ENCODE results near the gene WDHD1.
A peak's percentile ranks its signal among the peaks of the same experiment; 100 is the strongest.
"Not testable (repeated sequence)": the region's sequence is repeated elsewhere in the genome, so short reads cannot be mapped to it uniquely, and the experiment has no call there.

WDHD1 gene, protein sequence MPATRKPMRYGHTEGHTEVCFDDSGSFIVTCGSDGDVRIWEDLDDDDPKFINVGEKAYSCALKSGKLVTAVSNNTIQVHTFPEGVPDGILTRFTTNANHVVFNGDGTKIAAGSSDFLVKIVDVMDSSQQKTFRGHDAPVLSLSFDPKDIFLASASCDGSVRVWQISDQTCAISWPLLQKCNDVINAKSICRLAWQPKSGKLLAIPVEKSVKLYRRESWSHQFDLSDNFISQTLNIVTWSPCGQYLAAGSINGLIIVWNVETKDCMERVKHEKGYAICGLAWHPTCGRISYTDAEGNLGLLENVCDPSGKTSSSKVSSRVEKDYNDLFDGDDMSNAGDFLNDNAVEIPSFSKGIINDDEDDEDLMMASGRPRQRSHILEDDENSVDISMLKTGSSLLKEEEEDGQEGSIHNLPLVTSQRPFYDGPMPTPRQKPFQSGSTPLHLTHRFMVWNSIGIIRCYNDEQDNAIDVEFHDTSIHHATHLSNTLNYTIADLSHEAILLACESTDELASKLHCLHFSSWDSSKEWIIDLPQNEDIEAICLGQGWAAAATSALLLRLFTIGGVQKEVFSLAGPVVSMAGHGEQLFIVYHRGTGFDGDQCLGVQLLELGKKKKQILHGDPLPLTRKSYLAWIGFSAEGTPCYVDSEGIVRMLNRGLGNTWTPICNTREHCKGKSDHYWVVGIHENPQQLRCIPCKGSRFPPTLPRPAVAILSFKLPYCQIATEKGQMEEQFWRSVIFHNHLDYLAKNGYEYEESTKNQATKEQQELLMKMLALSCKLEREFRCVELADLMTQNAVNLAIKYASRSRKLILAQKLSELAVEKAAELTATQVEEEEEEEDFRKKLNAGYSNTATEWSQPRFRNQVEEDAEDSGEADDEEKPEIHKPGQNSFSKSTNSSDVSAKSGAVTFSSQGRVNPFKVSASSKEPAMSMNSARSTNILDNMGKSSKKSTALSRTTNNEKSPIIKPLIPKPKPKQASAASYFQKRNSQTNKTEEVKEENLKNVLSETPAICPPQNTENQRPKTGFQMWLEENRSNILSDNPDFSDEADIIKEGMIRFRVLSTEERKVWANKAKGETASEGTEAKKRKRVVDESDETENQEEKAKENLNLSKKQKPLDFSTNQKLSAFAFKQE

GRCh38 chr14:55026793-55027561 lies at the start of gene WDHD1, which contains the start of gene SOCS4:
WDHD1 (minus strand) TSS chr14:55027099; CDS start chr14:55026787, 312 bp downstream.
SOCS4 (plus strand) TSS chr14:55027236; CDS start chr14:55043042, 15,806 bp downstream.
- Mint-ChIP-seq H3K36me3 (peaks cover 50% of the 10 kb centered on the region), H3K4me3 (peak within 1 kb of the TSS; percentile 86), H3K27ac (peak within 1 kb of the TSS; percentile 97), H3K4me1 (peaks cover 31% of the 10 kb centered on the region), H3K9me3 (no peaks in the 10 kb centered on the region)
- DNase-seq (ENCODE audit: low spot score in 2 of 2) (peak; percentile 99), ATAC-seq (peak; percentile 93)

- ATAC-seq (peak; percentile 24), DNase-seq (ENCODE audit: low spot score in 2 of 2) (no peak)
- Mint-ChIP-seq H3K27ac (peak overlapping the region; percentile 84), H3K4me1 (peaks cover 41% of the 10 kb centered on the region), H3K9me3 (no peaks in the 10 kb centered on the region), H3K4me3 (peak overlapping the region; percentile 58), H3K36me3 (peaks cover 7% of the 10 kb centered on the region)
Measured at GRCh38 chr14:55075628-55076175, 48.8 kb upstream of the WDHD1 start.

GRCh38 chr14:55074662-55075061 lies 47.8 kb upstream of the WDHD1 start:
- Mint-ChIP-seq H3K4me1 (peaks cover 42% of the 10 kb centered on the region), H3K36me3 (peaks cover 7% of the 10 kb centered on the region), H3K27ac (peak overlapping the region; percentile 84), H3K4me3 (peak overlapping the region; percentile 58), H3K9me3 (no peaks in the 10 kb centered on the region)
- no peak for DNase-seq (ENCODE audit: low spot score in 2 of 2)
- ATAC-seq = peak; percentile 38

GRCh38 chr14:55073856-55074255 lies 47.0 kb upstream of the WDHD1 start:
- H3K27ac Mint-ChIP-seq = peak overlapping the region; percentile 84
- DNase-seq (ENCODE audit: low spot score in 2 of 2) (no peak), ATAC-seq (no peak)
- peaks cover 42% of the 10 kb centered on the region for H3K4me1 Mint-ChIP-seq
- no peaks in the 10 kb centered on the region for H3K9me3 Mint-ChIP-seq
- peaks cover 7% of the 10 kb centered on the region for H3K36me3 Mint-ChIP-seq
- H3K4me3 Mint-ChIP-seq = no peak overlapping the region

DNA sequence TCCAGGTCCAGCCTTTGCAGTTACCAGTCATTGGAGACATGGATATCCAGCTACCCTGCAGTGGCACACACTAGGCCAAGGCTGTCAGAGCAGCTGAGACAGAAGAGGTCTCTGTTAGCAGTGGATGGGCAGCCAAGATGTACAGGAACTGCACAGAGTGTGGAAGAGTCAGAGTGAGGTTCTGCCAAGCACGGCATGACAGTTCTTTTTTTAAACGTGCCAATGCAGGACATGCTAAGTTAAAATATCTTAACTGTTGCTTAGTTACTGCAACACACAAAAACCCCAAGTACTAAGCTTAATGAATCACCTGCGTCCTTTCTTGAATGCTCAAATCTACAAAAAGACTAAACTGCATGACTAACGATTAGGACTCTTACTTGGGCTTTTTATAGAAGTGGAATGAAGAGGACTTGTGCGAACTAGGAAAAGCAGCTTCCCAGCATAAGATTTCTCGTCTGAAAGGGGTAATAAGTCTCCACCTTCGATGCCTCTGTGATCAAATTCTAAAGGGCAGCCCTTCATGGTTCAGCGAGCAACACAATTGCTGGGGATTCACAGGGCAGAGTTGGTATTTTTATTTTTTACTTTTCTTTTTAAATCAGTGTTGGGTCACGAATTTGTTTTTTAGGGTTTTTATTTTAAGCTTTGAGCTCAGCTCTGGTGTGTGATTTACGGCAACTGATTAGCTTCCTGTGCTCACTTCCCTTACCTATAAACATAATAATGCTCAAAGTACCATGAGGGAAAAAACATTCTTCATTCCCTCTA lies 45.2 kb upstream of the WDHD1 start:
- peak overlapping the region; percentile 88 for H3K27ac Mint-ChIP-seq
- DNase-seq (ENCODE audit: low spot score in 2 of 2) = peak in 1 of 2 donors; percentile 56
- ATAC-seq = peak; percentile 92
- H3K4me3 Mint-ChIP-seq = peak overlapping the region; percentile 26
- peaks cover 20% of the 10 kb centered on the region for H3K36me3 Mint-ChIP-seq
- peaks cover 42% of the 10 kb centered on the region for H3K4me1 Mint-ChIP-seq
- H3K9me3 Mint-ChIP-seq = no peaks in the 10 kb centered on the region

DNA sequence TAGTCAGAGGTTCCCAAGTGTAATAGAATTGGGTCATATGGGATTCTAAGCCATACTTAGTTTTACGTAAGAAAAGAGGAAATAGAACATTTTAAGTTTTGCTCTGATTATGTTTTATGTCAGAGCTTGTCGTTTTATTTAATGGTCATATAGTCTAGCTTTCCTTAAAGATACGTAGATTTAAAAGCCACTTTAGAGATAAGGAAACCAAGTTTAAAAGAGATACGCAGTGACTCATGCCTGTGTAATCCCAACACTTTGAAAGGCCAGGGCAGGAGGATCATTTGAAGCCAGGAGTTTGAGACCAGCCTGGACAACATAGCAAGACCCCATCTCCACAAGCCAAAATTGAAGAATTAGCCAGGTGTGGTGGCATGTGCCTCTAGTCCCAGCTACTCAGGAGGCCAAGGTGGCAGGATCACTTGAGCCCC lies 44.1 kb upstream of the WDHD1 start:
- Mint-ChIP-seq H3K36me3 (peaks cover 31% of the 10 kb centered on the region), H3K9me3 (no peaks in the 10 kb centered on the region), H3K27ac (peak overlapping the region; percentile 88), H3K4me3 (no peak overlapping the region), H3K4me1 (peaks cover 39% of the 10 kb centered on the region)
- ATAC-seq (no peak), DNase-seq (ENCODE audit: low spot score in 2 of 2) (no peak)

DNA sequence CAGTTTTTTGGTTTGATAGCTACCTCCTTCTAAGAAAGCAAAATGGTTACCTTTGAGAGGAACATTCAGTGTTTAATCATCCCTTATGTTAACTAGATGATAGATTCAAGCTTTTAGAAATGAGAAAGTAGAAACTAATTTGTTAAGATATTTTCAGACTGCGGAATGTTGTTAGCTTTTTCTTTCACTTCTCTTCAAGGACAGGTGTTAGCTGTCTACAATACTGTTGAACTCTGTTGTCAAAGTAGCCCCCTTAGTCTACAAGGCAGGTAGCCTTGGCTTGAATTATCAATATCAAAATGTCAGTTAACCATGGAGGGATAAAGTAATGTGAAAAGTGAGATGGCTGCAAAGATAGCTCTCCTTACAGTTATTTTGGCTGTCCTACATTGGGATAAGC lies 39.3 kb upstream of the WDHD1 start:
- ATAC-seq (no peak), DNase-seq (ENCODE audit: low spot score in 2 of 2) (no peak)
- no peak overlapping the region for H3K4me3 Mint-ChIP-seq
- H3K27ac Mint-ChIP-seq = no peak overlapping the region
- peaks cover 71% of the 10 kb centered on the region for H3K36me3 Mint-ChIP-seq
- H3K4me1 Mint-ChIP-seq = peaks cover 20% of the 10 kb centered on the region
- no peaks in the 10 kb centered on the region for H3K9me3 Mint-ChIP-seq

DNA sequence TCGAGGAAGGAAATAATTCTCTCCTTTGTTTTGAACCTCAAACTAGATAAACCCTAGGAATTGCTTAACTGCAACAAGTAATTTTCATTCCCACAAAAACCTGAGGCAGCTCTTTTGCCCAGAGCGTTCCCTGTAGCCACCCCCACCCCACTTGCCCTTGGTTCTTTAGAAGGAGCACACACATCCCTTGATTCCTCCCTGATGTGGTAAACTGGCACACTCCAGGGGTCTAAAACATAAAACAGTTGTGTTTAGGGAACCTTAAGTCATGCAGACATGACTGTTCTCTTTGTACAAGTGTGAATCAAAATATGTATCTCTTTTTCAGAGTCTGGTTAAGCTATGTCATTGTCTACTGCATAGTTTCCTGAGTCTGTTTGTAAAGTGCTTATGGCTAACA lies 38.5 kb upstream of the WDHD1 start:
- DNase-seq (ENCODE audit: low spot score in 2 of 2) (no peak), ATAC-seq (no peak)
- H3K9me3 Mint-ChIP-seq = no peaks in the 10 kb centered on the region
- peaks cover 79% of the 10 kb centered on the region for H3K36me3 Mint-ChIP-seq
- peaks cover 23% of the 10 kb centered on the region for H3K4me1 Mint-ChIP-seq
- H3K4me3 Mint-ChIP-seq = no peak overlapping the region
- H3K27ac Mint-ChIP-seq = peak overlapping the region; percentile 70

DNA sequence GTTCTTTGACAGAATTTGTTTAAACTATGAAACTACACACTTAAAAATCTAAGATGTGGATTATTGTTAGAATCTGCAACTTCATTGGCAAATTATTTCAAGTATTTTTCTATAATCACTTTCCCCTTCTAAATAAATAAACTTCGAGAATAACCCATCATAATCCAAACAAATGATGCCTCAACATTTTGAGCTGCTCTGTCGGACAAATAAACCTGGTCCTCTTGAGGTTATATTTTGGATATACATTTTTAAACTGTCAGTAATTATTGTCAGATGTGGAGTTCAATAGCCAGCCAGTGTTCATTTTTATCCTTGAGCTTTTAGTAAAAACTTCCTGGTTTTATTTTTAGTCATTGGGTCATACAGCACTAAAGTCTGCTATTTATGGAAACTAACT lies 38.0 kb upstream of the WDHD1 start:
- Mint-ChIP-seq H3K36me3 (peaks cover 84% of the 10 kb centered on the region), H3K27ac (peak overlapping the region; percentile 70), H3K4me1 (peaks cover 25% of the 10 kb centered on the region)
- DNase-seq (ENCODE audit: low spot score in 2 of 2); ATAC-seq; H3K9me3 Mint-ChIP-seq; H3K4me3 Mint-ChIP-seq: not testable (repeated sequence)

GRCh38 chr14:55062517-55063351 lies 35.8 kb upstream of the WDHD1 start:
- no peak for ATAC-seq
- DNase-seq (ENCODE audit: low spot score in 2 of 2) = no peak
- Mint-ChIP-seq H3K27ac (peak overlapping the region; percentile 46), H3K4me3 (no peak overlapping the region), H3K9me3 (no peaks in the 10 kb centered on the region), H3K4me1 (peaks cover 32% of the 10 kb centered on the region), H3K36me3 (peaks cover 100% of the 10 kb centered on the region)

- ATAC-seq (no peak), DNase-seq (ENCODE audit: low spot score in 2 of 2) (no peak)
- Mint-ChIP-seq H3K27ac (no peak overlapping the region), H3K4me3 (no peak overlapping the region), H3K9me3 (no peaks in the 10 kb centered on the region), H3K36me3 (peaks cover 100% of the 10 kb centered on the region), H3K4me1 (peaks cover 36% of the 10 kb centered on the region)
Measured at GRCh38 chr14:55059333-55059732, 32.4 kb upstream of the WDHD1 start.

DNA sequence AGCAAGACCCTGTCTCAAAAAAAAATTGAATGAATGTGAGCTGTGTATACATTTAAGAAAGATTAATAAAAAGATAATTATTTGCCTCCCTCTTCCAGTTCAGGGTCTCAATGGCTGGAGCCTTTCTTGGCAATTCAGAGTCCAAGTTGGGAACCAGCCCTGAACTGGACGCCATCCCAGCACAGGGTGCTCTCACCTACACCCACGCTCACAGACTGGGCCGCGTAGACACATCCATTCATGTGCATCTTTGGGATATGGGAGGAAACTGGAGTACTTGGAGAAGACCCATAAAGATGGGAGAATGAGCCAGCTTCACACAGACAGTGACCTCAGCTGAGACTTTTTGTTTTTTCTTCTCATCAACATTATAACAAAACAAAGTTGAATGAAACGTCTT lies 31.0 kb upstream of the WDHD1 start:
- Mint-ChIP-seq H3K4me1 (peaks cover 46% of the 10 kb centered on the region), H3K4me3 (no peak overlapping the region), H3K9me3 (no peaks in the 10 kb centered on the region), H3K27ac (no peak overlapping the region), H3K36me3 (peaks cover 100% of the 10 kb centered on the region)
- DNase-seq (ENCODE audit: low spot score in 2 of 2) (no peak), ATAC-seq (no peak)

GRCh38 chr14:55054098-55054497 lies 27.2 kb upstream of the WDHD1 start:
- Mint-ChIP-seq H3K27ac (no peak overlapping the region), H3K4me1 (peaks cover 41% of the 10 kb centered on the region), H3K9me3 (no peaks in the 10 kb centered on the region), H3K36me3 (peaks cover 88% of the 10 kb centered on the region), H3K4me3 (peak overlapping the region; percentile 78)
- DNase-seq (ENCODE audit: low spot score in 2 of 2) (no peak), ATAC-seq (no peak)

Measured in stimulated activated effector memory CD8-positive, alpha-beta T cell treated with anti-CD3 and anti-CD28 coated beads, Interleukin-12 subunit alpha, Interleukin-12 subunit beta, amount 100 ng/mL, for 72 hours (primary cell).